A673 (cell line): ENCODE results near the gene PMIS2. TPM values are rescaled to one million over a fixed set of nuclear protein-coding genes. Genes with fewer than 3 reads are reported as not detected.

Experiments used
- BruUV-seq: library from RNA; stranded (reverse); fragments of 400-500 nt; replicated peaks from 2 replicates; lab custom pipeline; 2021; lab: Mats Ljungman, UMichigan
- CTCF ChIA-PET: fragments of 300-600 bp; sonication (Branson Sonifier 250); formaldehyde crosslinking; loops from one replicate; lab custom pipeline; 2022; ENCODE audit warnings: antibody characterized with exemption; lab: Charles Lee
- POLR2A ChIA-PET: fragments of 300-600 bp; sonication (Branson Sonifier 250); formaldehyde crosslinking; loops from one replicate; lab custom pipeline; 2022; ENCODE audit warnings: antibody characterized with exemption; ENCODE audit not compliant: low non-redundant PET; lab: Charles Lee
- DNase-seq: peaks from one replicate; pipeline ENCODE4 v3.0.0-alpha.2; 2015; ENCODE audit warnings: low spot score
- H3K27ac ChIP-seq: fragments of 200-600 bp; sonication (generic); 2 replicates; pipeline ENCODE4 v1.5.1; 2016; ENCODE audit warnings: mixed run types, low read depth, mild to moderate bottlenecking, mixed read lengths, antibody characterized with exemption, low read length; ENCODE audit not compliant: poor library complexity, severe bottlenecking
- H3K27me3 ChIP-seq: fragments of 200-600 bp; sonication (generic); replicated peaks from 2 replicates; pipeline ENCODE4 v1.6.1; 2017; ENCODE audit warnings: mixed run types, low read depth, mild to moderate bottlenecking, mixed read lengths, antibody characterized with exemption, low read length; ENCODE audit not compliant: insufficient read depth, poor library complexity
- H3K36me3 ChIP-seq: fragments of 200-600 bp; sonication (generic); 2 replicates; pipeline ENCODE4 v1.6.1; 2016; ENCODE audit warnings: mixed run types, mild to moderate bottlenecking, mixed read lengths, antibody characterized with exemption, low read length; ENCODE audit not compliant: insufficient read depth, poor library complexity, severe bottlenecking
- H3K4me1 ChIP-seq: fragments of 200-600 bp; sonication (generic); 2 replicates; pipeline ENCODE4 v1.6.1; 2017; ENCODE audit warnings: mixed run types, mild to moderate bottlenecking, mixed read lengths, antibody characterized with exemption, low read length; ENCODE audit not compliant: insufficient read depth, poor library complexity, severe bottlenecking
- H3K4me3 ChIP-seq: fragments of 200-600 bp; sonication (generic); 2 replicates; pipeline ENCODE4 v1.5.1; 2016; ENCODE audit warnings: low read depth, mixed run types, mild to moderate bottlenecking, mixed read lengths, low read length; ENCODE audit not compliant: poor library complexity, severe bottlenecking
- H3K9me3 ChIP-seq: fragments of 200-600 bp; sonication (generic); 2 replicates; pipeline ENCODE4 v1.6.1; 2016; ENCODE audit warnings: mixed run types, low read depth, mild to moderate bottlenecking, mixed read lengths, antibody characterized with exemption, low read length; ENCODE audit not compliant: poor library complexity, severe bottlenecking
- EZH2 ChIP-seq: fragments of 200-600 bp; sonication (generic); IDR thresholded peaks from 2 replicates; pipeline ENCODE4 v1.6.1; 2017; ENCODE audit warnings: borderline replicate concordance, low read depth, mild to moderate bottlenecking, mixed read lengths, antibody characterized with exemption, low read length; ENCODE audit not compliant: poor library complexity, severe bottlenecking
- intact Hi-C: fragments of 100-400 bp; cut with micrococcal nuclease; formaldehyde crosslinking; loops from one replicate; pipeline ENCODE4 v1.10.0; 2022; ENCODE audit not compliant: unreplicated experiment
- total RNA-seq: library from RNA; stranded (reverse); gene quantifications from 2 replicates; pipeline ENCODE4 v1.2.3, GENCODE V29; 2021
- TF ChIP-seq, protein P1 (sequence below): fragments of 300-800, 200-600 bp; sonication (generic); conservative IDR thresholded peaks from 2 replicates; pipeline ENCODE4 v1.5.1; 2017; ENCODE audit warnings: low read depth, mild to moderate bottlenecking, antibody characterized with exemption, low read length, moderate library complexity, mixed read lengths

The PMIS2 gene
- total RNA-seq, 1 experiment from 2014 or later = not detected

- no peak for DNase-seq
- H3K4me3 ChIP-seq = no peak overlapping the region
- H3K4me1 ChIP-seq = no peaks in the 10 kb centered on the region
- peaks cover 22% of the 10 kb centered on the region for H3K27me3 ChIP-seq
- H3K9me3 ChIP-seq = no peaks in the 10 kb centered on the region
- H3K27ac ChIP-seq = no peak overlapping the region
- intact Hi-C loops = no loop called here
- no peak for TF ChIP-seq EZH2
- TF ChIP-seq, protein P1, sequence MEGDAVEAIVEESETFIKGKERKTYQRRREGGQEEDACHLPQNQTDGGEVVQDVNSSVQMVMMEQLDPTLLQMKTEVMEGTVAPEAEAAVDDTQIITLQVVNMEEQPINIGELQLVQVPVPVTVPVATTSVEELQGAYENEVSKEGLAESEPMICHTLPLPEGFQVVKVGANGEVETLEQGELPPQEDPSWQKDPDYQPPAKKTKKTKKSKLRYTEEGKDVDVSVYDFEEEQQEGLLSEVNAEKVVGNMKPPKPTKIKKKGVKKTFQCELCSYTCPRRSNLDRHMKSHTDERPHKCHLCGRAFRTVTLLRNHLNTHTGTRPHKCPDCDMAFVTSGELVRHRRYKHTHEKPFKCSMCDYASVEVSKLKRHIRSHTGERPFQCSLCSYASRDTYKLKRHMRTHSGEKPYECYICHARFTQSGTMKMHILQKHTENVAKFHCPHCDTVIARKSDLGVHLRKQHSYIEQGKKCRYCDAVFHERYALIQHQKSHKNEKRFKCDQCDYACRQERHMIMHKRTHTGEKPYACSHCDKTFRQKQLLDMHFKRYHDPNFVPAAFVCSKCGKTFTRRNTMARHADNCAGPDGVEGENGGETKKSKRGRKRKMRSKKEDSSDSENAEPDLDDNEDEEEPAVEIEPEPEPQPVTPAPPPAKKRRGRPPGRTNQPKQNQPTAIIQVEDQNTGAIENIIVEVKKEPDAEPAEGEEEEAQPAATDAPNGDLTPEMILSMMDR = no peak
- POLR2A ChIA-PET = no interaction called here
- BruUV-seq = no TSS peak
- no peaks in the 10 kb centered on the region for H3K36me3 ChIP-seq
- CTCF ChIA-PET = no interaction called here
These were observed 25.7 kb upstream of the PMIS2 start for GRCh38 chr19:35560271-35560670.

- no peaks in the 10 kb centered on the region for H3K4me1 ChIP-seq
- no peaks in the 10 kb centered on the region for H3K9me3 ChIP-seq
- intact Hi-C loops = no loop called here
- H3K4me3 ChIP-seq = no peak overlapping the region
- no peak for DNase-seq
- no peak overlapping the region for H3K27ac ChIP-seq
- CTCF ChIA-PET = no interaction called here
- no TSS peak for BruUV-seq
- POLR2A ChIA-PET = no interaction called here
- no peaks in the 10 kb centered on the region for H3K36me3 ChIP-seq
- no peak for TF ChIP-seq EZH2
- TF ChIP-seq, protein P1 = no peak
- H3K27me3 ChIP-seq = peaks cover 22% of the 10 kb centered on the region
These were observed 25.3 kb upstream of the PMIS2 start for GRCh38 chr19:35560677-35561076.

DNA sequence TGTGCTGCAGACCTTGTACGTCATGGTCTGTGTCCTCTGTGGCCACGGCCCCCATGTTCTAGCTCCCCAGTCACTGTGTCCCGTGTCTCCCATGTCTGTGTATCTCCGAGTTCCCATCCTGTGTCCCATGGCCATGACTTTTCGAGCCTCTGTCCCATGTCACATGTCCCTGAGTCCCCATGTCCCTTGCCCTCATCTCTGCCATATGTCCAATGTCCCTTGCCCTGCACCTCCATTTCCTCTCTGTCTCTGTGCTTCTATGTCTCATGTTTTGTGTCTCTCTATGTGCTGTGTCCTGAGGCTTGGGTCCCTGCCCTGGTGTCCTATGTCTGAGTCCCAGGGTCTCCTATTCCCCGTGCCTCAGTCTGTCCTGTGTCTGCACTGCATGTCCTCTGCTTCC is 24.5 kb upstream of the PMIS2 start:
- intact Hi-C loops = no loop called here
- no peak overlapping the region for H3K4me3 ChIP-seq
- POLR2A ChIA-PET = no interaction called here
- no peaks in the 10 kb centered on the region for H3K36me3 ChIP-seq
- H3K9me3 ChIP-seq = no peaks in the 10 kb centered on the region
- H3K4me1 ChIP-seq = no peaks in the 10 kb centered on the region
- TF ChIP-seq, protein P1 = no peak
- TF ChIP-seq EZH2 = no peak
- peaks cover 22% of the 10 kb centered on the region for H3K27me3 ChIP-seq
- CTCF ChIA-PET = no interaction called here
- no peak for DNase-seq
- no peak overlapping the region for H3K27ac ChIP-seq
- BruUV-seq = no TSS peak
